GM19452 (cell line): ENCODE results near the gene IQSEC3.
"Not testable (repeated sequence)": the region's sequence is repeated elsewhere in the genome, so short reads cannot be mapped to it uniquely, and the experiment has no call there.

ENCODE experiments used
- ATAC-seq: cut with Tn5 transposase; IDR thresholded peaks from one replicate; pipeline ENCODE4 v1.9.1; 2021; ENCODE audit not compliant: unreplicated experiment

The IQSEC3 gene

DNA sequence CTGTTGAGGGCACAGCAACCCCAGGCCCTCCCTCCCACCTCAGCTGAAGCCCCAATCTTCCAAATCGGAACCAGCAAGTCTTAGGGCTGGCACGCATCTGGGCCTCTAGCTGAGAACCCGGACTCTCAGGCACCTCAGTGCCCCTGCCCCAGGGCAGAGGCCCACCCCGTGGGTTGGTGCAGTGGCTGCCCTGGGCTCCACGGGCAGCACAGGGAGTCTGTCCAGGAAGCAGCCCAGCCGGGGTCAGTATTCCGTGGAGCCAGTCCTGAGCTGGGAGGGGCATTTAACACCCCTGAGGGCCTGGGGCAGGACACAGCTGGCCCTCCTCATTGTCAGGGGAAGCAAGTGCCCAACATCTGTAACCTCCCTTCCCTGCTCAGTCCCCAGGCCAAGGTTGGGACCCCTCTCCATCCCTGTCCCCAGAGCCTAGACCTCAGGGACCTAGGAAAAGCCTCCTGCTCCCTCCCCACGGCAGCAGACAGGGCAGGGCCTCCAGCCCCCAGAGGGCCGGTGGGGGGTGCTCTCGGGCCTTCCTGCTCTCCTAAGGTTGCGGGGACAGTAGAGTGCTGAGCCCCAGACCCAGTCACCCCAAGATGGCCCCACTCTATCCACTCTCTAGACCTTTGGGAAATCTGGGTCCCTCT, 110.9 kb downstream of the IQSEC3 start:
- no peak for ATAC-seq

DNA sequence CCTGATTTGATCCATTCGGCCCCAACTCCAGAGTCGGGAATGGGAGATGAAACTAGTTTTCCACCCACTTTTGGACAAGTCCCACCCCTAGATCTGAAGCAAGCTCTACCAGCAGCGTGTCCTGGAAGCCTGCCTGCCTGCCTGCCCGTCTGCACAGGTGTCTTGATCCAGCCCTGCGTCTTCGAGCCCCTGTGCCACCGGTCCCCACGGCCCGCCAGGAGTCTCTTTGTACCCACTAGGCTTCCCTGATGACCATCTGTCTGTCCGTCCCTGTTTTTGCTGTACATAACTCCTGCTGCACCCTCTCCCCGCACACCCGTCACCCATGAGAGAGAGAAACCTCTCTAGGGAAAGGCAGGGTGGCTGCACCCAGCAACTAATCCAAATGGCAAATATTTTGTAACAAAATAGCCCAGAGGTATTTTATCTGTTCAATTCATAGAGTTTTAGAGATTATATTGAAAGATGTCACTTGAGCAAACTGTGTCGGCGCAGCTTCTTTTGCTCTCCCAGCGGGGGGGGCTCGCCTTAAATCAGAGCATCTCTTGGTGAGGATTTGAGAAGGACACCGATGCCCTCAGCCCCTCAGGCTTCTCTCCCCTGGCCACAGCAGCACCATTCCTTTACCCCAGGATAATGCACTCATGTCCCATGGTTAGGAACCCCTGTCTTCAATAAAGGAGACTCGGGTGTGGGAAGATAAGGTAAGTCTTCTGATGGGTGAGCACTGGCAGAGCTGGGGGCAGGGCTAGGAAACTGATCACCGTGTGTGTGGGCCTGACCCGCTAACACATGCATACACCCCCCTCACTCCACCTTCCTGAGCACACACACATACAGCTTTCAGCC, 111.6 kb downstream of the IQSEC3 start:
- ATAC-seq: no peak

DNA sequence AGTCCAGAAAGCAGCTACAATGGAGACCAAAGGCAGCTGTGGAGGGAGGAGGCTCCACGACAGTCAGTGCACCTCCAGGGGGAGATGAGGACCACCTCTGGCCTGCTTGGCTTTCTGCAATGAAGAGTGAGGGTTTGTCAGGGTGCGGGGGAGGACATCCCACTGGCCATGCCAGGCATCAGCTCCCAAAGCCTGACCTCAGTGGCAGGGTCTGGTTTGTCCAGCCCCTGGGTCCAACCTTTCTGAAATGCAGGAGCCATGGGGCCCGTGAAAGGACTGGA, 112.2 kb downstream of the IQSEC3 start:
- no peak for ATAC-seq

GRCh38 chr12:179131-179884, 112.7 kb downstream of the IQSEC3 start:
- no peak for ATAC-seq

- no peak for ATAC-seq
These were observed 113.3 kb downstream of the IQSEC3 start for GRCh38 chr12:179885-180284.

GRCh38 chr12:180445-180844, 113.9 kb downstream of the IQSEC3 start:
- ATAC-seq: no peak

DNA sequence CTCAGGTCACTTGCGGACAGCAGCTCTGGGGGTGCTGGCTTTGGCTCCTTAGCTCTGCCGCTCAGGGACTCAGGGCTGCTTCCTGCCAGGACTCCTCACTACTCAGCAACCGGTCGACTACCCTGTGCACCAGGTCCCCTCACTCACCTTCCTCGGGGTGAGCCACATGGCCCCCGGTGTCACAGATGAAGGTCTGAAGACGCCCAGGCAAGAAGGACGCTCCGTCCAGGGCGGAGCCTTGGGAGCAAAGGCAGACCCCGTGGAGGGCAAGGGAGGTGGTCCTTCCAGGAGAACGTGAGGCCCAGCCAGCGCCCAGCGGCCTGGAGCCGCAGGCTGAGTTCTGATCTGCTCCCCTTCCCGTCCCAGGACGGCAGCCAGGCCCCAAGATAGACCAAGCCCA, 115.4 kb downstream of the IQSEC3 start:
- ATAC-seq: no peak

GRCh38 chr12:182381-182892, 115.9 kb downstream of the IQSEC3 start:
- ATAC-seq: no peak

GRCh38 chr12:184811-185575, 118.4 kb downstream of the IQSEC3 start:
- no peak for ATAC-seq

- ATAC-seq: no peak
These were observed 119.0 kb downstream of the IQSEC3 start for GRCh38 chr12:185576-185955.

DNA sequence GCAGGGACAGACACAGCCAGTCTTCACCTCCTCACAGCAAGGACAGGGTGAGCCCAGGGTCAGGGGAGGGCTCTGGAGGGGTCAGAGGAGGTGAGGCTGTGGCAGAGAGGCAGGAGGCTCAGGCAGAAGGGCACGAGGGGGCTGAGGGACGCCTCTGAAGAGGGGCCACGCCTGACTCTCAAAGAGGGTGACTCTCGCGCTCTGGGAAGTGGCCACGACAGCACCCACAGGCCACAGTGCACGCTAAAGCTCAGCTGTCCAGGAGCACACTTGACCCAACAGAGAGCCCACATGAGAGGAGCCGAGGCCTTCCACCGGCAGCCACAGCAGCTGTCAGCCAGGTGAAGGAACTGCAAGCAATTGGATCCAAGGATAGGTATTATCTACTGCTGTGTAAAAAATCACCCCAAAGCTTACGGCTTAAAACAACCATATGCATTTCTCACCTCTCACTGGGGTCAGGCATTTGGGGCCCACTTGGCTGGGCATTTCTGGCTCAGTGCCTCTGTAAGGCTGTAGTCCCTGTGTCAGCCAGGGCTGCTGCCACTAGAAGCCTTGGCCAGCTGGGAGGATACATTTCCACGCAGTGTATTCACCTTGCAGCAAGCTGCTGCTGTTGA, 119.5 kb downstream of the IQSEC3 start:
- ATAC-seq: no peak

DNA sequence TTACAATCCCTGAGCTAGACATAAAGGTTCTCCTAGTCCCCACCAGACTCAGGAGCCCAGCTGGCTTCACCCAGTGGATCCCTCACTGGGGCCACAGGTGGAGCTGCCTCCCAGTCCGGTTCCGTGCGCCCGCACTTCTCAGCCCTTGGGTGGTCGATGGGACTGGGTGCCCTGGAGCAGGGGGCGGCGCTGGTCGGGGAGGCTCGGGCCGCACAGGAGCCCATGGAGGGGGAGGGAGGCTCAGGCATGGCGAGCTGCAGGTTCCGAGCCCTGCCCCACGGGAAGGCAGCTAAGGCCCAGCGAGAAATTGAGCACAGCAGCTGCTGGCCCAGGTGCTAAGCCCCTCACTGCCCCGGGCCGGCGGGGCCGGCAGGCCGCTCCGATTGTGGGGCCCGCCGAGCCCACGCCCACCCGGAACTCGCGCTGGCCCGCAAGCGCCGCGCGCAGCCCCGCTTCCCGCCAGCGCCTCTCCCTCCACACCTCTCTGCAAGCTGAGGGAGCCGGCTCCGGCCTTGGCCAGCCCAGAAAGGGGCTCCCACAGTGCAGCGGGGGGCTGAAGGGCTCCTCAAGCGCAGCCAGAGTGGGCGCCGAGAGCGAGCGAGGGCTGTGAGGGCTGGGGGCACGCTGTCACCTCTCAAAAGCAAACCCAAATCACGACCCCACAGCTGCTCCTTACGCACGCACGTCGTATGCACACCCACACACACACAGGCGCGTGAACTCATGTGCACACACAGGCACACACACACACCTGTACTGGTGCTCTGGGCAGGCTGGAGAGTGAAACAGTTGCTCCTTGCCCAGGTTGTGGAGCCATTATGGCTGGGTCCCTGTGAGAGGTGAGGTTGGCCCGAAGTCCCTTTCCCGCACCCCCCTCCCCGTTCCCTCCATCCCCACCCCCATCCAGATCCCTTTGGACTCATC, 121.7 kb downstream of the IQSEC3 start:
- ATAC-seq: not testable (repeated sequence)

DNA sequence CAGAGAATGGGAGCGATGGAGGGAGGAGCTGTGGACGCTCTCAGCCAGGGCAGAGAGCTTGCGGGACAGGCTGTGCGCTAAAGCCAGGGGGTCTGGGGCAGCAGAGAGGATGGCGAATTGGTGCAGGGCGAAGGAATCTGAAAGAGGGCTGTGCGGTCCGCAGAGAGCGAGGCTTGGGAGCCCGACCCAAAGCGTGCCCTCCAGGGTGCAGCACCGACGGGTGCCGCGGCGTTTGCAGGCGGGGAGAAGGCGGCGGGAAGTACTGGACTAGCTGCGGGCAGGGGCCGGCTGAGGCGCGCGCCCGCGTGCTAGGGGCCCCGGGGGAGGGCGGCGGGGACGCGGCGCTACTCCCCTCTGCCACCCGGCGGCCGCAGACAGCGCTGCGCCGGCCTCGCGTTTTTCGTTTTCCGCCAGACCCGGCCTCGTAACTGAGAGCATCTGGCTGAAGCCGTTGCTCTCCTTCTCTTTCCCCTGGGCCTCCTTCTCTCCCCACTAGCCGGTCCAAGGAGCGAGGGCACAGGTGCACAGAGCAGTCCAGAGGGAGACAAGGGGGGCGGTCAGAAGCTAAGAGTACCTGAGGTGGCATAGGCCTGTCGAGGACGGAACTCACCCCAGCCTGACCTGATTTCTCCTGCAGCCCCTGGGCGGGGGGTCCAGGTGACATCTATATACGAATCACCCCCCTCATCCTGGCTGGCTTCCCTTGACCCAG, 122.5 kb downstream of the IQSEC3 start:
- no peak for ATAC-seq

DNA sequence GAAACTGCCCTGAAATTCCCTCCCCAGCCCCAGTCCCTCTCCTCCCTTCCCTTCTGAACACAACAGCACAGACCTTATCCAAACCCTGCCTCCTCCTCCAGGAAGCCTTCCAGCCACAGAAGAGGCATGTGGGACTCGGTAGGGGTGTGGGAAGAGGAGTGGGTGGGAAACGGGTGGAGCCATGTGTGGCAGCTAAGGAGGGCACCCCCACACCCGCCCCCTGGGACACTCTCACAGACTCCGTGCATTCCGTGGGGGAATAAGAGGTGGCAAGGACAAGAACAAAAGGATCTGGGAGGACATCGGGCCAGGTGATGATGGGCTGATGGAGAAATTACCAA, 123.0 kb downstream of the IQSEC3 start:
- no peak for ATAC-seq

- ATAC-seq: no peak
These were observed 124.3 kb downstream of the IQSEC3 start for GRCh38 chr12:190881-191280.

- no peak for ATAC-seq
These were observed 125.0 kb downstream of the IQSEC3 start for GRCh38 chr12:191541-191940.

- ATAC-seq: no peak
These were observed 126.7 kb downstream of the IQSEC3 start for GRCh38 chr12:193261-193660.

- no peak for ATAC-seq
These were observed 127.7 kb downstream of the IQSEC3 start for GRCh38 chr12:194276-194675.

- ATAC-seq: no peak
These were observed 128.6 kb downstream of the IQSEC3 start for GRCh38 chr12:195156-195555.
